ENCODE results near the gene HOXB13.

HOXB13 gene

GRCh38 chr17:48754500-48755261 is 26.1 kb upstream of the HOXB13 start:
- no peak overlapping the region for H3K4me3 ChIP-seq (replicated peaks in 1 of 2; ENCODE audit: low read depth in 2 of 2, low read length in 2 of 2)
- DNase-seq (ENCODE audit: low read depth in 2 of 2) = no peak
- no peak for TF ChIP-seq CTCF (IDR thresholded peaks at IDR 0.05; ENCODE audit: low read depth, low read length)

DNA sequence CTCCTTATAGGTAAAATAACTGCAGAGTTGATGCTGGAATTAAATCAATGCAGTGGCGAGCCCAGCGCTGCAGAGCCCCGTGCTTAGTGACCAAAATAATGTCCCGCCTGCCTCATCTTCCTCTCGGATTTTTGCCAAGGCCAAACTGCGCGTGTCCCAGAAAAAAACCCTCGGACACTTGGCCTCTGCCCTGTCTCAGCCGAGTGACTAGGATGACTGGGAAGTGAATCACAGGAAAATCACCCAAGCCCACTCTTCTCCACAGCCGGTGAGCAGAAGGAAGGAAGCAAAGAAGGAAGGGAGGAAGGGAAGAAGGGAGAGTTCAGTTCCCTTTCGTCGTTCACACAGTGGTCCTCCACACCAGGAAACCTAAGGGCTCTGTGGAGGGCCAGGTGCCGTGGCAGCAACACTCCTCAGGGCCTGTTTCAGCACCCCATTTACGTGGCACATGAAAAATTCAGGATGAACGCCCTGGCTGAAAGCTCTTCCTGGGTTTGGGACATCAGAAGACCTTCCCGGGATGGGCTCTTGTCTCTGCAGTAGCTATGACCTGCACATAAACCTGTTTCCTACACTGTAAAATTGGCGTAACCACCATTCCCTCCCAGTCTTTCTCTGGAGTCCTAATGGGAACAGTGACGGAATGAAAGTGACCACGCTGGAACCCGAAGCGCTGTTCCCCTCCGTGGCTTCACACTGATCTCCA is 25.4 kb upstream of the HOXB13 start:
- DNase-seq (ENCODE audit: low read depth in 2 of 2) = no peak
- H3K4me3 ChIP-seq (replicated peaks in 1 of 2; ENCODE audit: low read depth in 2 of 2, low read length in 2 of 2) = no peak overlapping the region
- no peak for TF ChIP-seq CTCF (IDR thresholded peaks at IDR 0.05; ENCODE audit: low read depth, low read length)

DNA sequence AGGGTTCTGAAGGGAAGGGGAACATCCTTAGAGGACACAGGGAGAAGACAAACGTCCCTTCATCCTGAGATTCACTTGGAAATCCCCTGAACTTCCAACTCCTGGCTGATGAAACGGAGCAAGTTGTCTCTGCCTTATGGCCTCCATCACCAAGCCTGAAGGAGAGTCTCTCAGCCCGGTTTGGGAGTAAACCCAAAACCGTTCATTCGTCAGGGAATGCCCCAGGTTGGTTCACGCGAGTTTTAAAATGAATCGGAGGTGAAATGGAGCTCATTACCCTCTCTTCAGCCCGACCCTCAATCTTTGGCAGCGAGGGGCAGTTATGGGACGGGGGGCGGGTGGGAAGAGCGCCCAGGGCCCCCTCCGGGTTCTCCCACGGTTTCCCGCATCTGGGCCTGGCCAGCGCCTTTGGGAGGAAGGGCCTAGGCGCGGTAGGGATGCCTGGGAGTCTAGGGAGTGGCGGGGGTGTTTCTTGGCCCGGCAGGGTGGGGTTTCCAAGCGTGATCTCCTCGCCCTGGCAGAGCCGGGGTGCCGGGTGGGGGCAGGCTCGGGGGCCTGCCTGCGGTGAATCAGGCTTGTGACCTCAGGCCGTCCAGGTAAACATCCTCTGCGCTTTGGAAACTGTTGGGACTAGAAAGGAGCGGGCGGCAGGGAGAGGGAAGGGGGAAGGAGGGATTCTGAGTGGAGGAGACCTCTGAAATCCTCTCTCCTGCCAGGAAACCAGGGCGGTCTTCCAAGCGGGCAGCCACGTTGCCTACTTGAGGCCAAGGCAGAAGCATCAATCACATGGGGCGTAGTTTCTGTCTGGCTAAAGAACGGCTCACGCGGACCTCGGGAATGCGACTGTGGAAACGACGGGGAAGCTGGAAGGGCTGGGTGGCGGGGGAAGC is 24.1 kb upstream of the HOXB13 start:
- TF ChIP-seq CTCF (IDR thresholded peaks at IDR 0.05; ENCODE audit: low read depth, low read length) = no peak
- no peak overlapping the region for H3K4me3 ChIP-seq (replicated peaks in 1 of 2; ENCODE audit: low read depth in 2 of 2, low read length in 2 of 2)
- no peak for DNase-seq (ENCODE audit: low read depth in 2 of 2)

- TF ChIP-seq CTCF (IDR thresholded peaks at IDR 0.05; ENCODE audit: low read depth, low read length) = no peak
- no peak overlapping the region for H3K4me3 ChIP-seq (replicated peaks in 1 of 2; ENCODE audit: low read depth in 2 of 2, low read length in 2 of 2)
- no peak for DNase-seq (ENCODE audit: low read depth in 2 of 2)
These were observed 23.3 kb upstream of the HOXB13 start for GRCh38 chr17:48751733-48752398.

DNA sequence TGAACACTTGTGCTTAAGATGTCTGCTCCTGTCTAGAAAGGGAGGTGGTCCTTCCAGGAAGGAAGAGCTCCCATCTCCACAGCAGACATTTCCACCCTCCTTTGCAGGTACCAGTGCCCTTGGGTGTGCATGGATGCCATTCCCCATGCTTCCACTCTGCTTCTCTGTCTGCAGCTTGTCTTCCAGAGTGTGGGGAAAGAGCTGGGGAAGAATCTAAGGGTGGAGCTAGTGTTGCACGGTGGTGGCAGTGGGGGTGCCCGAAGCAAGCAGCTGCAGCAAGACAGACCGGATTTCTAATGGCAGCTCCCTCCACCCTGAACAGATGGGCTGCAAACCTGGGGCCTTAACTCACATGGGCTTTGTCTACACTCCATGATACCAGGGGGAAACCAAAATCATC is 22.6 kb upstream of the HOXB13 start:
- no peak for TF ChIP-seq CTCF (IDR thresholded peaks at IDR 0.05; ENCODE audit: low read depth, low read length)
- no peak for DNase-seq (ENCODE audit: low read depth in 2 of 2)
- H3K4me3 ChIP-seq (replicated peaks in 1 of 2; ENCODE audit: low read depth in 2 of 2, low read length in 2 of 2) = no peak overlapping the region

All from cardiac fibroblast (primary cell).